Measurements from ENCODE around the gene CNTN5. TPM values are rescaled to one million over a fixed set of nuclear protein-coding genes. Genes with fewer than 3 reads are reported as not detected.

The CNTN5 gene
- total and polyA plus RNA-seq, 7 donors, result under 0.01 to 0.46 TPM; not detected in 5

- TF ChIP-seq CTCF (IDR thresholded peaks at IDR 0.05), result no peak
- no peak for ATAC-seq
- Histone ChIP-seq H3K9me3 (no peaks in the 10 kb centered on the region), H3K4me1 (no peaks in the 10 kb centered on the region), H3K27ac (no peak overlapping the region), H3K36me3 (ENCODE audit: insufficient read depth in 1 of 2, low read depth in 1 of 2) (no peaks in the 10 kb centered on the region), H3K4me3 (no peak overlapping the region), H3K27me3 (ENCODE audit: insufficient read depth in 3 of 3, low read length in 2 of 3) (no peaks in the 10 kb centered on the region)
- intact Hi-C loops (cut with DNase I), result no loop called here
- 61 to 75% (median 73%) methylated on average over 3 of the region's 3 CpGs for WGBS, 3 donors
- DNase-seq, result no peak
These were observed 1298.9 kb downstream of the CNTN5 start for GRCh38 chr11:100319691-100320090.

GRCh38 chr11:100328626-100329340 is 1308.0 kb downstream of the CNTN5 start:
- no peaks in the 10 kb centered on the region for H3K9me3 ChIP-seq
- no peak overlapping the region for H3K4me3 ChIP-seq
- TF ChIP-seq CTCF (IDR thresholded peaks at IDR 0.05), result no peak
- no peaks in the 10 kb centered on the region for H3K27me3 ChIP-seq (ENCODE audit: insufficient read depth in 3 of 3, low read length in 2 of 3)
- intact Hi-C loops (cut with DNase I), result no loop called here
- ATAC-seq, result no peak
- WGBS, 3 donors, result 78 to 92% (median 90%) methylated on average over 4 of the region's 4 CpGs
- no peaks in the 10 kb centered on the region for H3K36me3 ChIP-seq (ENCODE audit: insufficient read depth in 1 of 2, low read depth in 1 of 2)
- DNase-seq, result no peak
- H3K4me1 ChIP-seq, result no peaks in the 10 kb centered on the region
- no peak overlapping the region for H3K27ac ChIP-seq

- H3K4me1 ChIP-seq, result no peaks in the 10 kb centered on the region
- H3K9me3 ChIP-seq, result no peaks in the 10 kb centered on the region
- ATAC-seq, result no peak
- H3K27me3 ChIP-seq (ENCODE audit: insufficient read depth in 3 of 3, low read length in 2 of 3), result no peaks in the 10 kb centered on the region
- no peak for TF ChIP-seq CTCF (IDR thresholded peaks at IDR 0.05)
- H3K4me3 ChIP-seq, result no peak overlapping the region
- DNase-seq, result no peak
- intact Hi-C loops (cut with DNase I), result no loop called here
- H3K36me3 ChIP-seq (ENCODE audit: insufficient read depth in 1 of 2, low read depth in 1 of 2), result no peaks in the 10 kb centered on the region
- H3K27ac ChIP-seq, result no peak overlapping the region
These were observed 1308.6 kb downstream of the CNTN5 start for GRCh38 chr11:100329352-100329751.

GRCh38 chr11:100336873-100337272 is 1316.1 kb downstream of the CNTN5 start:
- 68 to 95% (median 79%) methylated on average over 4 of the region's 4 CpGs for WGBS, 3 donors
- DNase-seq, result no peak
- H3K27me3 ChIP-seq (ENCODE audit: insufficient read depth in 3 of 3, low read length in 2 of 3), result no peaks in the 10 kb centered on the region
- H3K36me3 ChIP-seq (ENCODE audit: insufficient read depth in 1 of 2, low read depth in 1 of 2), result no peaks in the 10 kb centered on the region
- H3K4me3 ChIP-seq, result no peak overlapping the region
- TF ChIP-seq CTCF (IDR thresholded peaks at IDR 0.05), result no peak
- intact Hi-C loops (cut with DNase I), result no loop called here
- H3K27ac ChIP-seq, result no peak overlapping the region
- H3K4me1 ChIP-seq, result no peaks in the 10 kb centered on the region
- no peaks in the 10 kb centered on the region for H3K9me3 ChIP-seq
- ATAC-seq, result no peak

Data from psoas muscle (tissue), 8 donors.